HCT116 (cell line): ENCODE data around the gene ITPKB. TPM values are rescaled to one million over a fixed set of nuclear protein-coding genes. Genes with fewer than 3 reads are reported as not detected.
A peak's percentile ranks its signal among the peaks of the same experiment; 100 is the strongest.

Experiments used
- ATAC-seq: fragments of 200-7000 bp; cut with Tn5 transposase; 2 replicates; pipeline ENCODE4 v1.9.1; 2020; ENCODE audit warnings: mild to moderate bottlenecking, moderate library complexity
- BruUV-seq: library from RNA; stranded (reverse); fragments of 400-500 nt; replicated peaks from 2 replicates; lab custom pipeline; 2021; lab: Mats Ljungman, UMichigan
- CTCF ChIA-PET: fragments of 300-600 bp; sonication (Branson Sonifier 250); formaldehyde crosslinking; loops from one replicate; lab custom pipeline; 2021; ENCODE audit warnings: antibody characterized with exemption; lab: Charles Lee
- POLR2A ChIA-PET: fragments of 300-600, 350-600 bp; sonication (Branson Sonifier 250); formaldehyde crosslinking; loops from one replicate; lab custom pipeline; 2021; ENCODE audit warnings: antibody characterized with exemption; lab: Charles Lee
- RAD21 ChIA-PET, 2 experiments: fragments of 300-600 bp; sonication (Branson Sonifier 250); formaldehyde crosslinking; loops; one replicate each; lab custom pipeline; 2023; ENCODE audit warnings: low total read pairs in 2 of 2; ENCODE audit not compliant: uncharacterized antibody in 2 of 2, unreplicated experiment in 2 of 2, low non-redundant PET in 1 of 2; lab: Charles Lee
- DNase-seq: peaks from one replicate; pipeline ENCODE4 v3.0.0-alpha.2; 2010; ENCODE audit warnings: low read depth, low spot score
- H2AFZ ChIP-seq: fragments of 200-600 bp; shearing (Covaris generic), sonication (generic); 2 replicates; pipeline ENCODE4 v1.6.1; 2017; ENCODE audit warnings: low read depth, mixed run types, mixed read lengths, antibody characterized with exemption, low read length; ENCODE audit not compliant: poor library complexity, severe bottlenecking
- H3K27ac ChIP-seq: 2 replicates; pipeline ENCODE4 v1.5.1; 2012; ENCODE audit warnings: low read depth, low read length
- H3K27me3 ChIP-seq: fragments of 200-600 bp; sonication (generic); 2 replicates; pipeline ENCODE4 v1.6.1; 2016; ENCODE audit warnings: mixed run types, low read length, mixed read lengths; ENCODE audit not compliant: insufficient read depth
- H3K36me3 ChIP-seq, 2 experiments: fragments of 200-500 bp in 1 of 2; fragments of 200-600 bp in 1 of 2; sonication (Bioruptor generic) in 1 of 2; sonication (generic) in 1 of 2; 2 replicates each; pipeline versions ENCODE4 v1.5.1 to v1.6.1; 2014 to 2016; ENCODE audit warnings: low read length in 2 of 2, inconsistent platforms in 1 of 2, mixed read lengths in 1 of 2, mixed run types in 1 of 2; ENCODE audit not compliant: insufficient read depth in 2 of 2, control insufficient read depth in 1 of 2
- H3K4me1 ChIP-seq, 2 experiments: fragments of 200-600 bp in 1 of 2; sonication (generic) in 1 of 2; 2 replicates each; pipeline versions ENCODE4 v1.5.1 to v1.6.1; 2012 to 2017; ENCODE audit warnings: low read length in 2 of 2, inconsistent platforms in 1 of 2, mild to moderate bottlenecking in 1 of 2, mixed read lengths in 1 of 2, mixed run types in 1 of 2, moderate library complexity in 1 of 2; ENCODE audit not compliant: insufficient read depth in 2 of 2, control insufficient read depth in 1 of 2
- H3K4me2 ChIP-seq: fragments of 200-600 bp; sonication (generic); 2 replicates; pipeline ENCODE4 v1.6.1; 2017; ENCODE audit warnings: mixed run types, low read length, mixed read lengths
- H3K4me3 ChIP-seq, 2 experiments: fragments of 200-600 bp in 1 of 2; sonication (generic) in 1 of 2; replicated peaks in 1 of 2; 2 replicates each; pipeline ENCODE4 v1.5.1; 2011 to 2016; ENCODE audit warnings: low read length in 2 of 2, control low read depth in 1 of 2, low read depth in 1 of 2, mild to moderate bottlenecking in 1 of 2, mixed read lengths in 1 of 2, mixed run types in 1 of 2
- H3K79me2 ChIP-seq: fragments of 200-600 bp; sonication (generic); 2 replicates; pipeline ENCODE4 v1.6.1; 2017; ENCODE audit warnings: mild to moderate bottlenecking, mixed run types, low read length, moderate library complexity, mixed read lengths; ENCODE audit not compliant: insufficient read depth
- H3K9ac ChIP-seq: fragments of 200-600 bp; sonication (generic); 2 replicates; pipeline ENCODE4 v1.6.1; 2016; ENCODE audit warnings: low read length, mixed read lengths
- H3K9me2 ChIP-seq: fragments of 200-600 bp; sonication (generic), shearing (Covaris generic); 2 replicates; pipeline ENCODE4 v1.6.1; 2017; ENCODE audit warnings: mixed run types, mild to moderate bottlenecking, moderate library complexity; ENCODE audit not compliant: insufficient read depth
- H3K9me3 ChIP-seq, 2 experiments: fragments of 200-500 bp in 1 of 2; fragments of 200-600 bp in 1 of 2; sonication (Bioruptor generic) in 1 of 2; sonication (generic) in 1 of 2; 2 replicates each; pipeline ENCODE4 v1.6.1; 2014 to 2017; ENCODE audit warnings: low read length in 2 of 2, mixed read lengths in 2 of 2, inconsistent platforms in 1 of 2, low read depth in 1 of 2, mild to moderate bottlenecking in 1 of 2, mixed run types in 1 of 2, moderate library complexity in 1 of 2; ENCODE audit not compliant: control insufficient read depth in 1 of 2, insufficient read depth in 1 of 2
- H4K20me1 ChIP-seq: fragments of 200-600 bp; sonication (generic), shearing (Covaris generic); 2 replicates; pipeline ENCODE4 v1.6.1; 2017; ENCODE audit warnings: mixed run types, mild to moderate bottlenecking, moderate library complexity; ENCODE audit not compliant: insufficient read depth
- CBX3 ChIP-seq: IDR thresholded peaks from 2 replicates; pipeline ENCODE4 v1.6.1; 2012; ENCODE audit warnings: low read depth
- EZH2 ChIP-seq: fragments of 200-600 bp; sonication (generic); IDR thresholded peaks from 2 replicates; pipeline ENCODE4 v1.6.1; 2017; ENCODE audit warnings: antibody characterized with exemption, mixed run types
- EZH2phosphoT487 ChIP-seq: fragments of 200-600 bp; IDR thresholded peaks from 2 replicates; pipeline ENCODE4 v1.6.1; 2018; ENCODE audit warnings: antibody characterized with exemption, borderline replicate concordance
- FOSL1 ChIP-seq: IDR thresholded peaks from 2 replicates; pipeline ENCODE4 v1.6.1; 2012; ENCODE audit warnings: low read depth
- intact Hi-C: fragments of 100-400 bp; cut with micrococcal nuclease; formaldehyde crosslinking; loops from 2 replicates; pipeline ENCODE4 v1.10.0; 2022
- total RNA-seq: library from RNA; stranded (reverse); gene quantifications from one replicate; pipeline ENCODE4 v1.2.1, GENCODE V29; 2021; ENCODE audit not compliant: unreplicated experiment
- TF ChIP-seq, protein P1 (sequence below): IDR thresholded peaks from 2 replicates; pipeline ENCODE4 v1.6.1; 2012
- TF ChIP-seq, protein P2 (sequence below): IDR thresholded peaks from 2 replicates; pipeline ENCODE4 v1.6.1; 2012

ITPKB gene
- total RNA-seq, 1 experiment from 2014 or later, result 4.4 TPM

DNA sequence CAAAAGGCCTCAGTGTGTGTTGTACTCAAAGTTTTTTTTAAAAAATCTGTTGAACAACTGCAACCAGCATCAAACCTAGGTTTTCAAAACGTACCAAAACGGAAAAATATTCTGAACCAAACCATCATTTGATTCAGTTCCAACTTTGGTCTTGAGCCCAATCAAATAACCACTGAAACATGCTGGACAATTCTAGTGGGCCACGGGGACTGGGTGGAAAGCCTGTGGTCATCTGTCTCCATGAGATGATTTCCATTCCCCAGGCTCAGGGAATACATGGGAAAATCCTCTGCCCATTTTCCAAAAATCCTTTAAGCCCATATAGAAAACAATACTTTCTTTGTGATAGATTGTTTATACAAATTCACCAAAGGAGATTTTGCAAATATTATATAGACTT lies 22.5 kb downstream of the ITPKB start:
- H3K36me3 ChIP-seq, result no peaks in the 10 kb centered on the region
- BruUV-seq, result no TSS peak
- H3K9me3 ChIP-seq, result peaks cover 0 to 7% of the 10 kb centered on the region in 2 experiments; a peak in 1 of 4 replicates
- no peak overlapping the region for H2AFZ ChIP-seq
- H3K4me2 ChIP-seq, result peak overlapping the region; percentile 36; the same call in 1 of the 2 replicates
- POLR2A ChIA-PET, result no interaction called here
- intact Hi-C loops, result no loop called here
- H3K27ac ChIP-seq, result no peak overlapping the region
- DNase-seq (no peak), ATAC-seq (no peak)
- no peaks in the 10 kb centered on the region for H3K79me2 ChIP-seq
- H3K4me1 ChIP-seq, result peaks cover 11 to 16% of the 10 kb centered on the region in 2 experiments
- TF ChIP-seq EZH2phosphoT487, result no peak
- TF ChIP-seq, protein P1, sequence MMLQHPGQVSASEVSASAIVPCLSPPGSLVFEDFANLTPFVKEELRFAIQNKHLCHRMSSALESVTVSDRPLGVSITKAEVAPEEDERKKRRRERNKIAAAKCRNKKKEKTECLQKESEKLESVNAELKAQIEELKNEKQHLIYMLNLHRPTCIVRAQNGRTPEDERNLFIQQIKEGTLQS, result no peak
- TF ChIP-seq, protein P2, sequence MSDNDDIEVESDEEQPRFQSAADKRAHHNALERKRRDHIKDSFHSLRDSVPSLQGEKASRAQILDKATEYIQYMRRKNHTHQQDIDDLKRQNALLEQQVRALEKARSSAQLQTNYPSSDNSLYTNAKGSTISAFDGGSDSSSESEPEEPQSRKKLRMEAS, result no peak
- TF ChIP-seq, all 23 proteins: peak for 0
- ChIA-PET CTCF (no interaction called here), RAD21 (no interaction called here)
- no peak overlapping the region for H3K4me3 ChIP-seq
- H3K9me2 ChIP-seq, result no peaks in the 10 kb centered on the region
- no peak overlapping the region for H3K9ac ChIP-seq
- no peaks in the 10 kb centered on the region for H4K20me1 ChIP-seq
- H3K27me3 ChIP-seq, result no peaks in the 10 kb centered on the region

DNA sequence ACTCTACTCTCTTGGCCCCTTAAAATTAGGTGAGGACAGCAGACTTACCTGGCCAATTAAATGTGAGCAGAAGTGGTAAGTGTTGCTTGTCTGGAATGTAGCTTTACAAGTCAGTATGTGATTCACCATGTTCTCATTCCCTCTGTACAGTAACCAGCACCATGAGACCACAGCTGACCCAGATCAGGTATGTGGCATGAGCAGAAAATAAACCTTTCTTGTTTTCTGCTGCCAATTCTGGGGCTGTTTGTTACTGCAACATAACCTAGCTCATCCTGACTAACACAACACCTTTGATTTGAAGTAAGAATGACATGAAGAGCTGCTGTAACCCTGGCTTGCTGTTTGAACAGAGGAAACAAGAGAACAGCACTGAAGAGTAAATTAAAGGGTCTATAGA lies 24.9 kb downstream of the ITPKB start:
- no peak for DNase-seq
- no TSS peak for BruUV-seq

More for the DNA sequence above, 24.9 kb downstream of the ITPKB start:
- RAD21 ChIA-PET, result no interaction called here
- TF ChIP-seq FOSL1 (0 out of 2 replicates have a peak, but pooled peaks have one; percentile 7), EZH2 (no peak), CBX3 (peak; percentile 70; the same call in 1 of the 2 replicates)
- no peaks in the 10 kb centered on the region for H4K20me1 ChIP-seq
- H3K4me1 ChIP-seq, result peaks cover 18 to 20% of the 10 kb centered on the region in 2 experiments
- no peaks in the 10 kb centered on the region for H3K79me2 ChIP-seq
- no peaks in the 10 kb centered on the region for H3K27me3 ChIP-seq
- intact Hi-C loops, result loop anchor here (5.0 kb wide), 1 partner anchor 113 kb away; no protein-coding TSS in a partner anchor
- no peak overlapping the region for H2AFZ ChIP-seq
- no peaks in the 10 kb centered on the region for H3K9me2 ChIP-seq
- no peak overlapping the region for H3K4me2 ChIP-seq
- H3K9me3 ChIP-seq, result peaks cover 0 to 7% of the 10 kb centered on the region in 2 experiments; a peak in 1 of 4 replicates
- H3K9ac ChIP-seq, result no peak overlapping the region
- H3K36me3 ChIP-seq, result no peaks in the 10 kb centered on the region
- POLR2A ChIA-PET, result no interaction called here
- CTCF ChIA-PET, result no interaction called here
- ATAC-seq, result no peak
- H3K4me3 ChIP-seq, result no peak overlapping the region
- no peak overlapping the region for H3K27ac ChIP-seq
